Common myeloid progenitor, CD34-positive (primary cell): ENCODE results near the gene CTTN.

Experiments used
- CTCF ChIA-PET: fragments of 350-600 bp; sonication (Branson Sonifier 250); formaldehyde crosslinking; loops from one replicate; lab custom pipeline; 2021; ENCODE audit warnings: antibody characterized with exemption; lab: Charles Lee
- POLR2A ChIA-PET: fragments of 350-600 bp; sonication (Branson Sonifier 250); formaldehyde crosslinking; loops from one replicate; lab custom pipeline; 2021; ENCODE audit warnings: antibody characterized with exemption; lab: Charles Lee
- DNase-seq, 3 donors: peaks; one replicate each; pipeline versions ENCODE4 v3.0.0 to v3.0.0-alpha.2; 2013
- H3K27ac ChIP-seq, 2 experiments: 1 replicate in 1 of 2; 2 replicates in 1 of 2; pipeline ENCODE4 v1.7.0; 2013; ENCODE audit warnings: inconsistent platforms in 2 of 2, low read length in 2 of 2, mild to moderate bottlenecking in 2 of 2, low read depth in 1 of 2, moderate library complexity in 1 of 2; ENCODE audit not compliant: severe bottlenecking in 2 of 2, insufficient read depth in 1 of 2, poor library complexity in 1 of 2
- H3K27me3 ChIP-seq, 5 experiments: replicated peaks in 2 of 5; 1 replicate in 3 of 5; 2 replicates in 2 of 5; pipeline versions ENCODE4 v1.6.1 to v1.7.0; 2013; ENCODE audit warnings: low read length in 4 of 5, mild to moderate bottlenecking in 2 of 5, moderate library complexity in 2 of 5, inconsistent platforms in 1 of 5; ENCODE audit not compliant: insufficient read depth in 5 of 5, control insufficient read depth in 4 of 5
- H3K36me3 ChIP-seq, 4 experiments: 1 replicate in 2 of 4; 2 replicates in 2 of 4; pipeline versions ENCODE4 v1.6.1 to v1.7.0; 2013; ENCODE audit warnings: low read length in 3 of 4, control low read depth in 1 of 4, mild to moderate bottlenecking in 1 of 4; ENCODE audit not compliant: control insufficient read depth in 4 of 4, insufficient read depth in 4 of 4
- H3K4me1 ChIP-seq, 4 experiments: 1 replicate in 3 of 4; 2 replicates in 1 of 4; pipeline versions ENCODE4 v1.6.1 to v1.7.1; 2013; ENCODE audit warnings: low read length in 3 of 4, mild to moderate bottlenecking in 3 of 4, control low read depth in 1 of 4, inconsistent platforms in 1 of 4, moderate library complexity in 1 of 4; ENCODE audit not compliant: control insufficient read depth in 4 of 4, insufficient read depth in 4 of 4; ENCODE audit errors: control extremely low read depth in 1 of 4
- H3K4me3 ChIP-seq, 7 experiments: 1 replicate in 4 of 7; 2 replicates in 3 of 7; pipeline versions ENCODE4 v1.5.1 to v1.7.0; 2013; ENCODE audit warnings: mild to moderate bottlenecking in 7 of 7, low read length in 6 of 7, moderate library complexity in 6 of 7, inconsistent platforms in 2 of 7, low read depth in 2 of 7, control low read depth in 1 of 7; ENCODE audit not compliant: insufficient read depth in 4 of 7, control insufficient read depth in 1 of 7; ENCODE audit errors: extremely low read depth in 1 of 7
- H3K9me3 ChIP-seq, 5 experiments: 1 replicate in 4 of 5; 2 replicates in 1 of 5; pipeline versions ENCODE4 v1.6.1 to v1.7.1; 2013; ENCODE audit warnings: low read length in 4 of 5, mild to moderate bottlenecking in 2 of 5, inconsistent platforms in 1 of 5, low read depth in 1 of 5, moderate library complexity in 1 of 5; ENCODE audit not compliant: control insufficient read depth in 4 of 5, insufficient read depth in 2 of 5; ENCODE audit errors: control extremely low read depth in 1 of 5
- WGBS: methylation state at CpG from one replicate; pipeline ENCODE4 v1.1.5; 2013; ENCODE audit not compliant: insufficient coverage; 5-methylcytosine and 5-hydroxymethylcytosine counted together

CTTN gene

DNA sequence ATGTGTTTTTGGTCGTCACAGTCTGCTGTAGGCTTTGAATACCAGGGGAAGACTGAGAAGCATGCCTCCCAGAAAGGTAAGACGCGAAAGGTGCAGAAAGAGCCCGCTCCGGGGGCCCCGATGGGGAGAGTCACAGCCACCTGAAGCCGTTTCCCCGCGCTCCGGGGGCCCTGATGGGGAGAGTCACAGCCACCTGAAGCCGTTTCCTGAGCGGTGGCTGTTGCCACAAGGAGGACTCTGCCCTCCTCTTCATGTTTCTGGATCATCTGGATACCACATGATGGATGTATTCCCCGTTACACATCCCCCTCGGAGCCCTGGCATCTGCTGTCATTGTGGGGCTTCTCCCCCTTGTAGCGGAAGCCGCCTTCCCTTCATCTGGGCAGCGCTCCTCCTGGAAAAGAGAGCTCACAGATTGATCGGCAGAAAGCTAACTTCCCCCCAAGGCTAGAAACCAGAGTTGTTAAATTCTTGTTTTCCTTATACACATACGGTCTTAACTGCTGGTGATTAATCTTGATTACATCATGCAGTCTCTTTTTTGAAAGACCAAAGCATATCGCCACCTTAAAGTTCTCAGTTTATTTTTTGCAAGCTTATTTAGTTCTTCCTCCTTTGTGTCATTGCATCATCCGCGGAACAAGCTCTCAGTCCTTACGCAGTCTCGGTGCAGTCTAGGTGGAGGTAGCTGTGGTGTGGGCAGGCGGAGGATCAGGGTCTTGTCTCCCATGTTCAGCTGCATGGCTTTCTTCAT, 17.5 kb downstream of the CTTN start:
- Histone ChIP-seq H3K4me1 (peaks cover 0 to 17% (median 5%) of the 10 kb centered on the region in 4 experiments), H3K27me3 (peaks cover 0 to 34% (median 15%) of the 10 kb centered on the region in 5 experiments), H3K36me3 (no peaks in the 10 kb centered on the region), H3K4me3 (peak overlapping the region in 1 of 7 experiments; percentile 26), H3K9me3 (no peaks in the 10 kb centered on the region), H3K27ac (no peak overlapping the region)
- CTCF ChIA-PET, result interaction anchor here (0.9 to 1.3 kb wide), 3 partner anchors 8 to 52 kb away, joined by 4 read pairs; no protein-coding TSS in a partner anchor
- 19% methylated on average over 20 of the region's 25 CpGs for WGBS
- peak; percentile 32 to 72 (median 67) for DNase-seq
- POLR2A ChIA-PET, result interaction anchor here (0.7 kb wide), 1 partner anchor 50 kb away, joined by 3 read pairs; no protein-coding TSS in a partner anchor

DNA sequence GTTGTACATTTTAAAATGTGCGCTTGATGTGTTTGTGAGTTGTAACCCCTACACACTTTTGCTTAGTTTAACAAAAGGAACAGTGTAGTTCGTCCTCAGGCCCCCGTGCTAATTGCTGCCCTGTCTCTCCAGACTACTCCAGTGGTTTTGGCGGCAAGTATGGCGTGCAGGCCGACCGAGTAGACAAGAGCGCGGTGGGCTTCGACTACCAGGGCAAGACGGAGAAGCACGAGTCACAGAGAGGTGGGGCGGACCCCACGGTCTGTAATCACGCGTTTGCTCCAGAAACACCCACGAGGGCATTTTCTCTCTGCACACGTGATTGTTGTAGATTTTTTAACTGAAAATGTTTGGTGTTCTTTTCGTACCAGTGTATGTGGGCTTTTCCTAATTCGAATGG, 18.6 kb downstream of the CTTN start:
- no peak for DNase-seq
- H3K4me3 ChIP-seq, result no peak overlapping the region
- 98% methylated on average over 18 of the region's 20 CpGs for WGBS
- CTCF ChIA-PET, result no interaction called here
- no peaks in the 10 kb centered on the region for H3K9me3 ChIP-seq
- POLR2A ChIA-PET, result no interaction called here
- no peaks in the 10 kb centered on the region for H3K36me3 ChIP-seq
- H3K27ac ChIP-seq, result no peak overlapping the region
- peaks cover 0 to 16% (median 3%) of the 10 kb centered on the region in 4 experiments for H3K4me1 ChIP-seq
- H3K27me3 ChIP-seq, result peaks cover 0 to 28% (median 10%) of the 10 kb centered on the region in 5 experiments

DNA sequence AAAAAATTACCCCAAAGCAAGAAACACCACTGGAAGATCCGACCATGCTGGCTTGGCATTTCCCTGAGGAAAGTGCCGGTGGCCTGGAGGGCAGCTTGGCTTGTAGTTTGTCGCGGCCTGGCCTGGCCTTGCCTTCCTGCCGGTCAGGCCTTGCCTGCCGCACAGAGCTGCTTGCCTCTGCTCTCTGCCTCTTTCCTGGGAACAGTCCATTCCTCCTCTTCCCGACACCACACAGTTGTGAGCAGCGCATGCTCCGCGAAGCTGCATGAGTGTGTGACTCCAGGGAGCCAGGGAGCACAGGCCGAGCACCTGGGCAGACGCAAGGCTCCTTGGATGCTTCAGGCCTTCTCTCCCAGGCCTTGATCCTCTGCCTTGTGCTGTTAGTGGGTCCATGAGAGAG, 19.8 kb downstream of the CTTN start:
- no peak overlapping the region for H3K27ac ChIP-seq
- H3K9me3 ChIP-seq, result no peaks in the 10 kb centered on the region
- H3K4me1 ChIP-seq, result peaks cover 0 to 16% (median 3%) of the 10 kb centered on the region in 4 experiments
- H3K4me3 ChIP-seq, result no peak overlapping the region
- DNase-seq, result no peak
- no peaks in the 10 kb centered on the region for H3K36me3 ChIP-seq
- POLR2A ChIA-PET, result no interaction called here
- peaks cover 0 to 24% (median 7%) of the 10 kb centered on the region in 5 experiments for H3K27me3 ChIP-seq
- CTCF ChIA-PET, result interaction anchor here (0.8 to 1.8 kb wide), 3 partner anchors 9 to 51 kb away, joined by 3 to 6 read pairs (median 3); no protein-coding TSS in a partner anchor
- 97% methylated on average over 12 of the region's 12 CpGs for WGBS

DNA sequence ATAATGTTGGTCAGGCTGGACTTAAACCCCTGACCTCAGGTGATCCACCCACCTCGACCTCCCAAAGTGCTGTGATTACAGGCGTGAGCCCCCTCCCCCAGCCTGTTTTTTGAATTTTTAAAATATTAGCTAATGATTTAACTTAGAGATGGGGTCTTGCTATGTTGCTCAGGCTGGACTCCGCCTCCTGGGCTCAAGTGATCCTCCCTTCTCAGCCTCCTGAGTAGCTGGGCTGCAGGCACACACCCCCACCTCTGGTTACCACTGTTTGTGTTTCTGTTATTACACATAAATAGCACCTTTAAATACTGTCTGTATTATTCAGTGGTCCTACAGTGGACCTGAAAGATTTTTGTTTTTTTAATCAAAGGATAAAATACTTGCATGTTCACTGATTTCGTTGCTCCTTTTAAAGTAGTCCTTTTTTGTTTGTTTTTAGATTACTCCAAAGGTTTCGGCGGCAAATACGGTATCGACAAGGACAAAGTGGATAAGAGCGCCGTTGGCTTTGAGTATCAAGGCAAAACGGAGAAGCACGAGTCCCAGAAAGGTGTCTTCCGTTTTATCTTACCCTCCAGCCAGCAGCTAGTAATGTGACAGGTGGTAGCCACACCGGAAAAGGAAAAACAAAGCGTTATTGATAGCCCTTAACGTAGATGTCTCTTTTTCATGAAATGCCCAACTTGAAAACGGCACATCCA, 21.1 kb downstream of the CTTN start:
- WGBS, result 95% methylated on average over 14 of the region's 17 CpGs
- peaks cover 0 to 16% (median 6%) of the 10 kb centered on the region in 5 experiments for H3K27me3 ChIP-seq
- H3K36me3 ChIP-seq, result no peaks in the 10 kb centered on the region
- no peak overlapping the region for H3K4me3 ChIP-seq
- no peaks in the 10 kb centered on the region for H3K9me3 ChIP-seq
- H3K4me1 ChIP-seq, result peaks cover 0 to 27% (median 13%) of the 10 kb centered on the region in 4 experiments
- H3K27ac ChIP-seq, result peak overlapping the region in 1 of 2 experiments; percentile 43
- POLR2A ChIA-PET, result interaction anchor here (0.5 kb wide), 1 partner anchor 17 kb away, joined by 3 read pairs; no protein-coding TSS in a partner anchor
- CTCF ChIA-PET, result interaction anchor here (1.0 kb wide), 1 partner anchor 20 kb away, joined by 3 read pairs; no protein-coding TSS in a partner anchor
- no peak for DNase-seq

DNA sequence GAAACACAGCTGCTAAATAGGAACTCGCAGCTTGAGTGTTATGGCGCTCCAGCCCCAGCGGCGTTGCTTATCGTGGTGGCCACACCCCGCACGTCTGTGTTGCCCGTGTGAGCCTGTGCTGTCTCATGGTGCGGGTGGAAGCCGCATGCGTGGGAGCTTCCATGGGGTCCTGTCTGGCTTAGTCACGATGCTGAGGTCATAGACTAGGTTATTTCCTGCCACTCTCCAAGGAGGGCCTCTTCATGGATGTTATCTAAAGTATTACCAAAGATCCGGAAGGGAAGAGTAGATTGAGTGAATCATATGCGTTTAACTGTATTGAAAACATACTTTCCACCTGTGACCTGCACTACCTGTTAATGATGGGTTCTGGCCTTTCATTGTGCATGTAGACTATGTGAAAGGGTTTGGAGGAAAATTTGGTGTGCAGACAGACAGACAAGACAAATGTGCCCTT, 21.7 kb downstream of the CTTN start:
- Histone ChIP-seq H3K27me3 (peaks cover 0 to 11% (median 2%) of the 10 kb centered on the region in 5 experiments), H3K36me3 (no peaks in the 10 kb centered on the region)

DNA sequence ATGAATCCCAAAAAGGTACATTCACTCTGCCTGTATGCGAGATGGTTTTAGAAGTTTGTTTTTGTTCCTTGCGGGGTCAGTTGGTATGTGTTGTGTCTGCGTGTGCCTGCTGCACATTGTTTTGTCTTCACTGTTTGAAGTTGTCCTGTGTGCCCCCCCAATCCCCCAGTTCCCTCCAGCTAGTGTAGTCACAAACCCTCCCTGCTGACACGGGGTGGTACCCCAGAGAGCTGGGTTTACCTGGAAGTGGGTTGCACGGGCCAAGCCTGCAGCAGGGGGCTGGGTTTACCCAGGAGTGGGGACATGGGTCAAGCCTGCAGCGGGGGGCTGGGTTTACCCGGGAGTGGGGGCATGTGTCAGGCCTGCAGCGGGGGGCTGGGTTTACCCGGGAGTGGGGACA, 22.2 kb downstream of the CTTN start:
- DNase-seq, result no peak
- no peak overlapping the region for H3K27ac ChIP-seq
- WGBS, result 100% methylated on average over 5 of the region's 9 CpGs
- no peaks in the 10 kb centered on the region for H3K9me3 ChIP-seq
- no peaks in the 10 kb centered on the region for H3K36me3 ChIP-seq
- POLR2A ChIA-PET, result no interaction called here
- CTCF ChIA-PET, result interaction anchor here (1.0 kb wide), 2 partner anchors 19 to 192 kb away, joined by 3 read pairs; no protein-coding TSS in a partner anchor
- peaks cover 0 to 7% (median 2%) of the 10 kb centered on the region in 5 experiments for H3K27me3 ChIP-seq
- no peak overlapping the region for H3K4me3 ChIP-seq
- peaks cover 0 to 28% (median 15%) of the 10 kb centered on the region in 4 experiments for H3K4me1 ChIP-seq

More for the DNA sequence above, 21.7 kb downstream of the CTTN start:
- Histone ChIP-seq H3K27ac (no peak overlapping the region), H3K4me3 (no peak overlapping the region), H3K9me3 (no peaks in the 10 kb centered on the region), H3K4me1 (peaks cover 0 to 31% (median 16%) of the 10 kb centered on the region in 4 experiments)
- ChIA-PET CTCF (interaction anchor here (1.0 kb wide), 1 partner anchor 19 kb away, joined by 3 read pairs; no protein-coding TSS in a partner anchor), POLR2A (no interaction called here)
- 96% methylated on average over 13 of the region's 14 CpGs for WGBS
- DNase-seq, result peak in 1 of 3 donors; percentile 46
